ENCODE measurements around the gene STX4. TPM values are rescaled to one million over a fixed set of nuclear protein-coding genes. Genes with fewer than 3 reads are reported as not detected.

STX4 gene
- polyA plus RNA-seq, 4 donors = 64.6 to 115 (median 91.5) TPM

DNA sequence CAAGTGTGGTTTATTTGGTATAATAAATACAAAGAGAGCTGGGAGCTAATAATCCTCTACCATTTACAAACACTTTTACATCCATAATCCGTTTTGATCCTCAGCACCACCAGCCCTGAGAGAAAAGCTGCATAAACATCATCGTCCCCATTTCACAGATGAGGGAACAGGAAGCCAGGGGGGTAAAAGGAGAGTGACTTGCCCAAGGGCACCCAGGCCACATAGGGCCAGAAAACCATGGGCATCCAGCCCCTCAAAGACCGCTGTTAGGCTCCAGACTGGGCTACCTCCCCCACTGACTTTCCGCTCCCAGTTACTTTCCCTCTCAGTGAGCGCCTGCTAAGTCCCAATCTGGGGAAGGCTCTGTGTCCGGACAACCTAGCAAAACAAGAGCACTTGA lies 29.6 kb upstream of the STX4 start:
- Histone ChIP-seq H3K9me3 (ENCODE audit: control insufficient read depth in 2 of 2, insufficient read depth in 1 of 2, low read depth in 1 of 2, low read length in 1 of 2) (no peaks in the 10 kb centered on the region), H3K4me3 (ENCODE audit: low read depth in 1 of 3, low read length in 3 of 3) (no peak overlapping the region), H3K36me3 (ENCODE audit: control insufficient read depth in 3 of 3, insufficient read depth in 2 of 3, low read depth in 1 of 3, low read length in 3 of 3) (no peaks in the 10 kb centered on the region), H3K27me3 (ENCODE audit: control insufficient read depth in 3 of 3, insufficient read depth in 3 of 3, low read length in 3 of 3) (peaks cover 0 to 32% (median 2%) of the 10 kb centered on the region in 3 donors), H3K4me1 (ENCODE audit: control insufficient read depth in 3 of 3, insufficient read depth in 2 of 3, low read depth in 1 of 3, low read length in 2 of 3) (peaks cover 0 to 18% (median 0%) of the 10 kb centered on the region in 3 donors), H3K27ac (ENCODE audit: low read depth in 1 of 3, low read length in 2 of 3) (no peak overlapping the region)
- WGBS, 3 donors = 80 to 87% (median 83%) methylated on average over 6 of the region's 6 CpGs
- FAIRE-seq (no peak), DNase-seq (no peak)

- no peak for FAIRE-seq
- 61 to 84% (median 67%) methylated on average over 2 of the region's 2 CpGs for WGBS, 3 donors
- no peak for DNase-seq
These were observed 28.7 kb upstream of the STX4 start for GRCh38 chr16:31004658-31005057.

DNA sequence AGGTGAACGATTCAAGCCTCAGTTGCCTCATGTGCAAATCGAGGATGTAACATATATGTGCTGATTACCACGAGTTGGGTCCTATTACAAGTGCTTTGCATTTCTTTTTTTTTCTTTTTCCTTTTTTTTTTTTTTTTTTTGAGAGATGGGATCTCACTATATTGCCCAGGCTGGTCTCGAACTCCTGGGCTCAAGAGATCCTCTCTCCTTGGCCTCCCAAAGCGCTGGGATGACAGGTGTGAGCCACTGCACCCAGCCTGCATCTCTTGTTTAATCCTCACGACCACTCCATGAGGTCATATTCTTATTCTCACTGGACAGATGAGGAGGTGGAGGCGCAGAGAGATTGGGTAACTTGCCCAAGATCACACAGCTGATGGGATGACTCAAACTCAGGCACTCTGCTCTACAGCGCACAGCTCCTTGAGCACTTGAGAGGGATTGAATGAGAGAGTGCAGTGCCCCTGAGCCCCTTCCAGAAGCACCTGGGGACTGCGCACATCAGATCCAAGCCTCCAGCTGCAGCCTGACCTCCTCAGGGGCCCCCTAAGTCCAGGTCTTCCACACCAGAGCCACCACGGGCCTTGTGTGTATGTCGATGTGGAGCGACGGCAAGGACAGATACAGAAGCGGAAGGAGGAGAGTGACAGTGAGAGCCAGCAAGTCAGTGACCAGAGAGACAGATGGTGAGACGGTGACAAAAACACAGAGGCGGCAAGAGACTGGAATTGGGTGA lies 27.8 kb upstream of the STX4 start:
- no peaks in the 10 kb centered on the region for H3K9me3 ChIP-seq (ENCODE audit: control insufficient read depth in 2 of 2, insufficient read depth in 1 of 2, low read depth in 1 of 2, low read length in 1 of 2)
- no peaks in the 10 kb centered on the region for H3K36me3 ChIP-seq (ENCODE audit: control insufficient read depth in 3 of 3, insufficient read depth in 2 of 3, low read depth in 1 of 3, low read length in 3 of 3)
- H3K27ac ChIP-seq (ENCODE audit: low read depth in 1 of 3, low read length in 2 of 3) = no peak overlapping the region
- FAIRE-seq (no peak), DNase-seq (no peak)
- peaks cover 0 to 46% (median 2%) of the 10 kb centered on the region in 3 donors for H3K27me3 ChIP-seq (ENCODE audit: control insufficient read depth in 3 of 3, insufficient read depth in 3 of 3, low read length in 3 of 3)
- H3K4me3 ChIP-seq (ENCODE audit: low read depth in 1 of 3, low read length in 3 of 3) = no peak overlapping the region
- 63 to 70% (median 69%) methylated on average over 16 of the region's 16 CpGs for WGBS, 3 donors
- peaks cover 0 to 8% (median 0%) of the 10 kb centered on the region in 3 donors for H3K4me1 ChIP-seq (ENCODE audit: control insufficient read depth in 3 of 3, insufficient read depth in 2 of 3, low read depth in 1 of 3, low read length in 2 of 3)

More at GRCh38 chr16:31004658-31005057, 28.7 kb upstream of the STX4 start:
- H3K4me3 ChIP-seq (ENCODE audit: low read depth in 1 of 3, low read length in 3 of 3) = no peak overlapping the region
- peaks cover 0 to 41% (median 2%) of the 10 kb centered on the region in 3 donors for H3K27me3 ChIP-seq (ENCODE audit: control insufficient read depth in 3 of 3, insufficient read depth in 3 of 3, low read length in 3 of 3)
- no peaks in the 10 kb centered on the region for H3K36me3 ChIP-seq (ENCODE audit: control insufficient read depth in 3 of 3, insufficient read depth in 2 of 3, low read depth in 1 of 3, low read length in 3 of 3)
- peaks cover 0 to 10% (median 0%) of the 10 kb centered on the region in 3 donors for H3K4me1 ChIP-seq (ENCODE audit: control insufficient read depth in 3 of 3, insufficient read depth in 2 of 3, low read depth in 1 of 3, low read length in 2 of 3)
- no peaks in the 10 kb centered on the region for H3K9me3 ChIP-seq (ENCODE audit: control insufficient read depth in 2 of 2, insufficient read depth in 1 of 2, low read depth in 1 of 2, low read length in 1 of 2)
- H3K27ac ChIP-seq (ENCODE audit: low read depth in 1 of 3, low read length in 2 of 3) = no peak overlapping the region

GRCh38 chr16:31006086-31006385 lies 27.3 kb upstream of the STX4 start:
- no peaks in the 10 kb centered on the region for H3K9me3 ChIP-seq (ENCODE audit: control insufficient read depth in 2 of 2, insufficient read depth in 1 of 2, low read depth in 1 of 2, low read length in 1 of 2)
- FAIRE-seq = no peak
- no peak overlapping the region for H3K4me3 ChIP-seq (ENCODE audit: low read depth in 1 of 3, low read length in 3 of 3)
- no peaks in the 10 kb centered on the region for H3K36me3 ChIP-seq (ENCODE audit: control insufficient read depth in 3 of 3, insufficient read depth in 2 of 3, low read depth in 1 of 3, low read length in 3 of 3)
- H3K27ac ChIP-seq (ENCODE audit: low read depth in 1 of 3, low read length in 2 of 3) = no peak overlapping the region
- peaks cover 0 to 51% (median 4%) of the 10 kb centered on the region in 3 donors for H3K27me3 ChIP-seq (ENCODE audit: control insufficient read depth in 3 of 3, insufficient read depth in 3 of 3, low read length in 3 of 3)
- 35 to 59% (median 44%) methylated on average over 6 to 7 of the region's 7 CpGs for WGBS, 3 donors
- no peak for DNase-seq
- H3K4me1 ChIP-seq (ENCODE audit: control insufficient read depth in 3 of 3, insufficient read depth in 2 of 3, low read depth in 1 of 3, low read length in 2 of 3) = peaks cover 0 to 8% (median 0%) of the 10 kb centered on the region in 3 donors

GRCh38 chr16:31006589-31006988 lies 26.8 kb upstream of the STX4 start:
- Histone ChIP-seq H3K4me1 (ENCODE audit: control insufficient read depth in 3 of 3, insufficient read depth in 2 of 3, low read depth in 1 of 3, low read length in 2 of 3) (peaks cover 0 to 7% (median 0%) of the 10 kb centered on the region in 3 donors), H3K4me3 (ENCODE audit: low read depth in 1 of 3, low read length in 3 of 3) (no peak overlapping the region), H3K27me3 (ENCODE audit: control insufficient read depth in 3 of 3, insufficient read depth in 3 of 3, low read length in 3 of 3) (peaks cover 0 to 56% (median 9%) of the 10 kb centered on the region in 3 donors), H3K27ac (ENCODE audit: low read depth in 1 of 3, low read length in 2 of 3) (no peak overlapping the region), H3K9me3 (ENCODE audit: control insufficient read depth in 2 of 2, insufficient read depth in 1 of 2, low read depth in 1 of 2, low read length in 1 of 2) (no peaks in the 10 kb centered on the region), H3K36me3 (ENCODE audit: control insufficient read depth in 3 of 3, insufficient read depth in 2 of 3, low read depth in 1 of 3, low read length in 3 of 3) (no peaks in the 10 kb centered on the region)
- no peak for FAIRE-seq
- WGBS, 3 donors = 83 to 90% (median 88%) methylated on average over 8 of the region's 8 CpGs
- DNase-seq = no peak

GRCh38 chr16:31007684-31008083 lies 25.7 kb upstream of the STX4 start:
- H3K27me3 ChIP-seq (ENCODE audit: control insufficient read depth in 3 of 3, insufficient read depth in 3 of 3, low read length in 3 of 3) = peaks cover 0 to 64% (median 9%) of the 10 kb centered on the region in 3 donors
- H3K4me1 ChIP-seq (ENCODE audit: control insufficient read depth in 3 of 3, insufficient read depth in 2 of 3, low read depth in 1 of 3, low read length in 2 of 3) = no peaks in the 10 kb centered on the region
- 53 to 55% (median 54%) methylated on average over 6 of the region's 6 CpGs for WGBS, 3 donors
- FAIRE-seq = no peak
- no peak overlapping the region for H3K4me3 ChIP-seq (ENCODE audit: low read depth in 1 of 3, low read length in 3 of 3)
- no peak for DNase-seq
- H3K9me3 ChIP-seq (ENCODE audit: control insufficient read depth in 2 of 2, insufficient read depth in 1 of 2, low read depth in 1 of 2, low read length in 1 of 2) = no peaks in the 10 kb centered on the region
- no peak overlapping the region for H3K27ac ChIP-seq (ENCODE audit: low read depth in 1 of 3, low read length in 2 of 3)
- H3K36me3 ChIP-seq (ENCODE audit: control insufficient read depth in 3 of 3, insufficient read depth in 2 of 3, low read depth in 1 of 3, low read length in 3 of 3) = no peaks in the 10 kb centered on the region

DNA sequence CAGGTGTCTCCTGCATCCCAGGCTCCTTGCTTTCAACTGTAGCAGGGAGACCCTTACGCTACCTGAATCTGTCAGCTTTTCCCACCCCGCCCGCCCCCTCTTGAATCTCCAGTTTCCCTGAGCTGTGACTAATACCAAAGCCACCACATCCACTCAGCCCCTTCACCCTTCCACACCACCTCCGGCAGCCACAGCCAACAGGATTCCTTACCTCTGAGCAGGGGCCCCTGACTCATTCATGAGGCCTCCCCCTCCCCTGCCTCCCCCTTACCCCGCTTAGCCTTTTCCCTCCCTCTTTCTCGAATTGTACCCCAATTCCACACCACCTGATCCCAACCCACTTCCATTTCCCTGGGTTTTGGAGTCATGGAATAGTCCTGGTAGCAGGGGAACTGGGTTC lies 25.2 kb upstream of the STX4 start:
- peaks cover 0 to 64% (median 9%) of the 10 kb centered on the region in 3 donors for H3K27me3 ChIP-seq (ENCODE audit: control insufficient read depth in 3 of 3, insufficient read depth in 3 of 3, low read length in 3 of 3)
- FAIRE-seq = no peak
- no peak overlapping the region for H3K4me3 ChIP-seq (ENCODE audit: low read depth in 1 of 3, low read length in 3 of 3)
- no peaks in the 10 kb centered on the region for H3K36me3 ChIP-seq (ENCODE audit: control insufficient read depth in 3 of 3, insufficient read depth in 2 of 3, low read depth in 1 of 3, low read length in 3 of 3)
- no peak for DNase-seq
- H3K9me3 ChIP-seq (ENCODE audit: control insufficient read depth in 2 of 2, insufficient read depth in 1 of 2, low read depth in 1 of 2, low read length in 1 of 2) = no peaks in the 10 kb centered on the region
- 61 to 76% (median 65%) methylated on average over 6 of the region's 6 CpGs for WGBS, 3 donors
- no peak overlapping the region for H3K27ac ChIP-seq (ENCODE audit: low read depth in 1 of 3, low read length in 2 of 3)
- H3K4me1 ChIP-seq (ENCODE audit: control insufficient read depth in 3 of 3, insufficient read depth in 2 of 3, low read depth in 1 of 3, low read length in 2 of 3) = no peaks in the 10 kb centered on the region

GRCh38 chr16:31008551-31008950 lies 24.8 kb upstream of the STX4 start:
- FAIRE-seq (no peak), DNase-seq (no peak)
- Histone ChIP-seq H3K4me1 (ENCODE audit: control insufficient read depth in 3 of 3, insufficient read depth in 2 of 3, low read depth in 1 of 3, low read length in 2 of 3) (no peaks in the 10 kb centered on the region), H3K36me3 (ENCODE audit: control insufficient read depth in 3 of 3, insufficient read depth in 2 of 3, low read depth in 1 of 3, low read length in 3 of 3) (no peaks in the 10 kb centered on the region), H3K27me3 (ENCODE audit: control insufficient read depth in 3 of 3, insufficient read depth in 3 of 3, low read length in 3 of 3) (peaks cover 0 to 66% (median 9%) of the 10 kb centered on the region in 3 donors), H3K9me3 (ENCODE audit: control insufficient read depth in 2 of 2, insufficient read depth in 1 of 2, low read depth in 1 of 2, low read length in 1 of 2) (no peaks in the 10 kb centered on the region), H3K4me3 (ENCODE audit: low read depth in 1 of 3, low read length in 3 of 3) (no peak overlapping the region), H3K27ac (ENCODE audit: low read depth in 1 of 3, low read length in 2 of 3) (no peak overlapping the region)
- 78 to 87% (median 81%) methylated on average over 5 of the region's 5 CpGs for WGBS, 3 donors

GRCh38 chr16:31009120-31009519 lies 24.2 kb upstream of the STX4 start:
- Histone ChIP-seq H3K27ac (ENCODE audit: low read depth in 1 of 3, low read length in 2 of 3) (no peak overlapping the region), H3K36me3 (ENCODE audit: control insufficient read depth in 3 of 3, insufficient read depth in 2 of 3, low read depth in 1 of 3, low read length in 3 of 3) (no peaks in the 10 kb centered on the region), H3K9me3 (ENCODE audit: control insufficient read depth in 2 of 2, insufficient read depth in 1 of 2, low read depth in 1 of 2, low read length in 1 of 2) (no peaks in the 10 kb centered on the region), H3K4me1 (ENCODE audit: control insufficient read depth in 3 of 3, insufficient read depth in 2 of 3, low read depth in 1 of 3, low read length in 2 of 3) (no peaks in the 10 kb centered on the region), H3K27me3 (ENCODE audit: control insufficient read depth in 3 of 3, insufficient read depth in 3 of 3, low read length in 3 of 3) (peaks cover 0 to 67% (median 9%) of the 10 kb centered on the region in 3 donors), H3K4me3 (ENCODE audit: low read depth in 1 of 3, low read length in 3 of 3) (no peak overlapping the region)
- FAIRE-seq (no peak), DNase-seq (no peak)
- 72 to 79% (median 77%) methylated on average over 7 of the region's 7 CpGs for WGBS, 3 donors
